Measurements from ENCODE around the gene NMT1.
"Not testable (repeated sequence)": the region's sequence is repeated elsewhere in the genome, so short reads cannot be mapped to it uniquely, and the experiment has no call there.

Gene NMT1

GRCh38 chr17:45120558-45120957 lies 59.4 kb downstream of the NMT1 start:
- DNase-seq (ENCODE audit: low read depth) = no peak

DNA sequence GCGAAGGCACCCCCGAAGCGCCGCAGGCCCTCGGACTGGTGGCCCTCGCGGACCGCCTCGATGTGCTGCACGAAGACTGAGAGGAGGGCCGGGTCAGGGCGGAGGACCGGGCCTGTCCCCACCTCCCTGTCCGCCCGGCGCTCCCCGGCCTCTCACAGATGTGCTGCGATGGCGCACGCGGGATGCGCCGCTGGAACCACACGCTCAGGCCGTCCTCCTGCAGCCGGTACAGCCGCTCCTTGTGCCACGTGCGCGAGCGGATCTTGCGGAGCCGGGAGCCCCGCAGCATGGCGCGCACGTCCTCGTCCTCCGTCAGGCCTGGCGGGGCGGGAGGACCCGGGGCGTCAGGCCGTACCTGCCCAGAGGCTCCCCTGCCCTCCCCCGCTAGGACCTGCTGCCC lies 59.9 kb downstream of the NMT1 start:
- DNase-seq (ENCODE audit: low read depth) = no peak

DNA sequence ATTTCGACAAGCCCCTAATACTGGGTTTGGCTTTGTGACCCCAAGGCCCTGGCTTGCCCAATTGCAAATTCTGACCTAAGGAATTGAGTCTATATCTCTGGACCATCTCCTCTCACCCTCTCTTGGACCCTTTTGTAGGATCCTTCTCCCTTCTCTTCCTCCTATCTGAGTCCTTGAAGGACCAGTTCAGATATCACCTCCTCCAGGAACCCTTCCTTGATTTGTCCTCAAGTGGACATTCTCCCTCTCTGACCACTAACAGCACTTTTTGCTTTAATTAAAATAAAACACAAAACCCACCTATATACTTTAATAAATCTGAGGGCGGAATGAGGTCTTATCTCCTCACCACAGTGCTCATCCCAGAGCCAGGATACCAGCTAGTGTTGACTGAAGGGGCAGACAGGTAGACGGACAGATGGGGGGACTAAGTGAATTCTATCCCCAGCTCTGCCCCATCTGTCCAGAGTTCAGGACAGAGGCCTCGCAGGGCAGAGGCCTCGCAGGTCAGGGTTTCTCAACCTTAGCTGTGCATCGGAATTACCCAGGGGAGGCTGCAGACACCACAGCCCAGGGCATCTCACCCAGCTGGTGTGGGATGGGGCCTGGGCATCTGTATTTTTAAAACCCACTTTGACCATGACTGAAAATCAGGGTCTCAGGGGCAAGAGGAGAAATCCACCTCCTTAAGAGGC lies 62.1 kb downstream of the NMT1 start:
- no peak for DNase-seq (ENCODE audit: low read depth)

DNA sequence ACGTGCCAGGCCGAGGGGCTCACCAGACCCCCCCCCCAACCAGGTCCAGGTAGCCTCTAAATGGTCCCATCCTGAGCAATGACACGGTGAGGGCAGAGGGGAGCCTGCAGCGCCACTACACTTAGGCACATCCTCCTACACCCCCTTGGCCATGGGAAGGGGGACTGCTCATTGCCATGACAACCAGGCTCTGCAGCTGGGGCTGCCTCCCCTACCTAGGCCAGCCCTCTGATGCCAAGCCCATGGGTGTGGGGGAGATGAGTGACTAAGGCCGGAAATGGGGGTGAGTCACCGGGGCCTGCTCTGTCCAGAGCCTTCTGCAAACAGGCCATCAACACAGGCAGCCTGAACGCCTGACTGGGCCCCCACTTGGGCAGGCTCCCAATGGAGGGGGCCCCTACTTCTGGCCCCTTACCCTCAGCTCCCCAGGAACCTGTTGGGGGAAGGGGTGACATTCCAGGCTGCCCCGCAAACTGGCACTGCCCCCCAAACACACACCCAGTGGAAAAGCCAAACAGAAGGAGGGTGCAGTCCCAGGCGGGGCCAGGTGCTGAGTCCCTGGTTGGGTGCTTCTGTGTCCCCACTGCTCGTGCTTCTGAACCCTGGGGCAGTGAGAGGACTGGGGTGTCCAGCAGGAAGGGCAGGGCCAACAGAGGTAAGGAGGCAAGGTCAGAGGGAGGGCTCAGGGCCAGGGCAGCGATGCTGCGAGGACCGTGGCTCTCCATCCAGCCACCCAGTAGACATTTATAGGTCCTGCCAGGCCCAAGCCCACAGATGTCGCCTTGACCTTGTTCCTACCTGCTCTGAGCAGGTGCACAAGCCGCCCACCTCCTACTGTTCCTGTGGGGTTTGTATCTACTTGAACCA lies 63.0 kb downstream of the NMT1 start:
- peak; percentile 89 for DNase-seq (ENCODE audit: low read depth)

GRCh38 chr17:45124797-45125122 lies 63.6 kb downstream of the NMT1 start:
- not testable (repeated sequence) for DNase-seq (ENCODE audit: low read depth)

DNA sequence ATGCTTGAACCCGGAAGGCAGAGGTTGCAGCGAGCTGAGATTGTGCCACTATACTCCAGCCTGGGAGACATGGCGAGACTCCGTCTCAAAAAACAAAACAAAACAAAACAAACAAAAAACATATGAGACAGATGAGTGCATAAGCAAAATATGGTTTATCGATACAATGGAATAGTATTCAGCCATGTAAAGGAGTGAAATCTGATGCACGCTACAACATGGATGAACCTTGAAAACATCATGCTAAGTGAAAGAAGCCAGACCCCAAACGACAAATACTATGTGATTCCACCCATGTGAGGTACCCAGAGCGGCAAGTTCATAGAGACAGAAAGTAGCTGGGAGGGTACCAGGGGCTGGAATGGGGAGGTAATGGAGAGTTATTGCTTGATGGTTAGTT lies 64.4 kb downstream of the NMT1 start:
- no peak for DNase-seq (ENCODE audit: low read depth)

- no peak for DNase-seq (ENCODE audit: low read depth)
These were observed 66.1 kb downstream of the NMT1 start for GRCh38 chr17:45127207-45127547.

GRCh38 chr17:45127548-45128300 lies 66.6 kb downstream of the NMT1 start:
- DNase-seq (ENCODE audit: low read depth) = peak; percentile 39

DNA sequence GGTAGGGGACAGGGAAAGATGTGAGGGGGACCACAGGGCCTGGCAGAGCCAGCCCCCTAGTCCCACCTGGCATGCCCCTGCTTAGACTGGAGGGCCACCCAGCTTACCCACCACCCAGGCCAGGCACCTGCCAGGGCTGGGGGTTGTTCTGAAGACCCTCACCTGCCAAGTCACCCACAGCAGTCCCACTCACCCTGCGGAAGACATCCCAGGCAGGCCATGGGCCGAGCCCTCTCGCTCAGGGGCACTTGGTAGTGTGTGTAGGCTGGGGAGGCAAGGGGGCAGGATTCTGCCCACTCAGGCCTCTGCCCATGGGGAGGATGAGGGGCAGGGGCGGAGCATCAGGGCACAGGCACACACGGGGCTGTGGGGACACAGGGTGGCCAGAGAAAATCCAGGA lies 67.2 kb downstream of the NMT1 start:
- DNase-seq (ENCODE audit: low read depth) = no peak

GRCh38 chr17:45128989-45129388 lies 67.9 kb downstream of the NMT1 start:
- DNase-seq (ENCODE audit: low read depth) = no peak

GRCh38 chr17:45129426-45129939 lies 68.4 kb downstream of the NMT1 start:
- peak; percentile 85 for DNase-seq (ENCODE audit: low read depth)

GRCh38 chr17:45129940-45130680 lies 69.0 kb downstream of the NMT1 start:
- no peak for DNase-seq (ENCODE audit: low read depth)

DNA sequence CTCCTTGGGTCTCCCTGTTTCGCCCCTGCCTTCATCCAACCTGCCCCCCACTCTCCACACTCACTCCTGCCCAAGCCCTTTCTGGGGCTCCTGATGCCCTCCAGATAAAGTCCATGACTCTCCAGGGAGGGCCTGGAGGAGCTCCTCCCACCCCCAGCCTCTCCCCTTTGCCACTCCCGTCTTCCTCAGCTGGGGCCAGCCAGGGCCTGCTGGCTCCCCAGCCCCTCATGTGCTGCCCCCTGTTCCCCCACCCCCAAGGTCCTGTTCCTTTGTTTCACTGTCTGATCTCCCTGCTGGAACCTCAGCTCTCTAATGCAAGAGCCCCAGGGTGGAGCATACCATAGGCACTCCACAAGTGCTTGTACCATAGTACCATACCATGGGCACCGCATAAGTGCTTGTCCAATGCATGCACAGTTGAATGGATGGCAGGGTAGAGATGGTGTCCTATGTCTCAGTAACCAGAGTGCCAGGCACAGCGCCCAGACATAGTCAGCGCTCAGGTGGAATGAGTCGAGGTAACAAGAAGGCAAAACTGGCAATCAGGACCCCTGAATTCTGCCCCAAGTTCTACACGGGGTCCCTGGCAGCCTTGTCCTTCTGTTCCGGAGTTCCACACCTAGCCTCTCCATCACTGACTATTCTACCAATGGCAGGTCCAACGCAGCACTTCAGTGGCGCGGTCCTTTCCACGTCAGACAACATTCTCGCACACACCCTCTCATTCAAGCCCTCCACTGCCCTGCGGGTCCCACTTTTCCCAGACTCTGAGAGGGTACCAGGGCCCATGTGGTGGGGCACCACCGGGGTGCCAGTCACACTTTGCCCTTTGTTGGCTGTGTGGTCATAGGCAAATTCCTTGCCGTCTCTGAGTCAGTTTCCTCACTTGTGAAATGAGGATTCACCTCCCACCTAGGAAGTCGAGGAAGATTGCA lies 69.8 kb downstream of the NMT1 start:
- no peak for DNase-seq (ENCODE audit: low read depth)

GRCh38 chr17:45131616-45132319 lies 70.7 kb downstream of the NMT1 start:
- DNase-seq (ENCODE audit: low read depth) = no peak

DNA sequence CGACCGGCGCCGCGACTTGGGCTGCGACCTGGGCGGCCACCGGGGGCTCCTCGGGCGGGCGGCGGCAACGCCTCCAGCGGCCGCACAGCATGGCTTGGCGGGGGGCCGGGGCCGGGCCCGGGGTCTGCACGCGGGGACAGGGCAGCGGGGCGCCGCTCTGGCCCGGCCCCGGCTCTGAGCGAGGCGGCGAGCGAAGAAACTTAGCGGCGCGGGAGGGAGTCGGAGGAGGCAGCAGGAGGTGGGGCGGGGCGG lies 71.1 kb downstream of the NMT1 start, which contains the start of gene PLCD3:
Gene PLCD3, minus strand, starts transcription at position 196 of the 252 bp plus-strand sequence. Its CDS starts 105 bp downstream, at position 91.
- no peak for DNase-seq (ENCODE audit: low read depth)

DNA sequence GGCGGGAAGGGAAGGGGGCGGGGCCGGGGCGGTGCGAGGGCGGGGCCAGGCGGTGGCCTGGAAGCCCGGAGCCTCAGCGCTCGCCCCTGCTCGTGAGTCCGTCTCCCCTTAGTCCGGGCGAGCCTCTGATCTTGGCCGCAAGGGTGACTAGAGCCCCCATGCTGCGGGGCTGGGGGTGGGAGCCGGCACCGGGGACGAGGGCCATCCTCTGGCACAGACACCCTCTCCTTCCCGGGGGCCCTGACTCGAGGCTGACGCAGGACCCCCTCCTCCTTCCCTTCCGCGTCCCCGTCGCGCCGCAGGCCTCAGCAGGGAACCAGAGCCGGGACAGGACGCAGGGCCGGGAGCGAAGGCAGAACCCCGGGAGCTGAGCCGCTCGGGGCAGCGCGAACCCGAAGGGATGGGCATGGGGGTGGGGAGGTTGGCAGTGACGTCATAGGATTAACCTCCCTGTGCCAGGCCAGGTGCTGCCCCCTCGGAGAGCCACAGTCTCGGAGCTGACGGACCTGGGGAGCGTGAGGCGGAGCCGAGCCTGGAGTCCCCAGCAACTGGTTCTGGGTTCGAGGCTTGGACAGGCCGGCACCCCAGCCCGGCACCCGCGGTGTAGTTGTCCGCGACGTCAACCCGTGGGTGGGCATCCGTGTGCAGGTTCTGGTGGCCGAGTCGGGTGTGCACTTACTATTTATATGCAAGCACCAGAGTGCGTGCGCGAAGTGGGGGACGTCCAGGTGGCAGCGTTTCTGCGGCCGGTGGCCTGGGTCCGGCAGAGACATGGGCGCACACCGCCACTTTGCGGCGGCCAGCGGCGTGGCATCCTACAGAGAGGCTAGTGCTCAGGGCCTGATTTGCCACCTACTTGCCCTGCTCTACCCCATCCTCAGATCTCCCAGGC lies 71.7 kb downstream of the NMT1 start:
- DNase-seq (ENCODE audit: low read depth) = peak; percentile 68

DNA sequence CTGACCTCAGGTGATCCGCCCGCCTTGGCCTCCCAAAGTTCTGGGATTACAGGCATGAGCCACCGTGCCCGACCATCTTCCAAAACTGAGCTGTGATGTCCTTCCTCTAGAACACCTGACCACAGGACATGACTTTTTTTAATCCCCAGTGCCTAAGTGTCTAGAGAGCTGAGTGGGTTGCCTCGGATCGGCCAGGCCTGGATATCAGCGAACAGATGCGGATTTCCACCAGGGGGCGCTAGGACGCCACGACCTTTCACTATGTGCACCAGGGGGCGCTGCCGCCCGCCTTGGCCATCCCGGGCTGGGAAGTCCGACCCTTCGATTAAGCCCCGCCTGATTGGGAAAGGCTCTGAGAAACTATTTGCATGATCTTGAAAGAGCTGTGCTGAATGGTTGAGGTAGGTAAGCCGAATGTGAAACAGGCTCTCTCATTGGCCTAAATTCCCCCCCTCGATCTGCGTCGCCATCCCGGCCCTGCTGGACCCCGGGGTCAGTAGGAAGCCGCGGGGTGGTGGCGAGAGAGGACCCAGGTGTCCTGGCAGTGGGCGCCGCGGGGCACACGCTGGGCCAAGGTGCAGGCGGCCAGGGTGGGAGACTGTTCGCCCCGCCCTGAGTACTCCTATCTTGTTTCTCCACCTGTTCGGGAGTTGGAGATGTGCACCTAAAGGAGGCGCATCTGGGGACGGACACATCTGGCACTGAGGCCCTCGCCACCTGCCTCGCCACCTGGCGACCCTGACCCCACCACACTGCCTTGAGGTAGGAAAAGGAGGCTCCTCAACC lies 74.3 kb downstream of the NMT1 start, which contains the start of gene ACBD4:
Gene ACBD4, plus strand, starts transcription at position 496 of the 786 bp plus-strand sequence. CDS start 458 bp downstream, outside the sequence.
- peak; percentile 94 for DNase-seq (ENCODE audit: low read depth)

Data from amniotic epithelial cell (primary cell).